PC-3 (cell line): ENCODE data around the gene C13orf42. TPM values are rescaled to one million over a fixed set of nuclear protein-coding genes. Genes with fewer than 3 reads are reported as not detected.

Experiments
- ATAC-seq: fragments of 200-7000 bp; cut with Tn5 transposase; 2 replicates; pipeline ENCODE4 v1.9.1; 2020; ENCODE audit warnings: mild to moderate bottlenecking, moderate library complexity
- BruUV-seq: library from RNA; stranded (reverse); fragments of 400-500 nt; replicated peaks from 2 replicates; lab custom pipeline; 2021; lab: Mats Ljungman, UMichigan
- CTCF ChIA-PET: fragments of 300-600 bp; sonication (Branson Sonifier 250); formaldehyde crosslinking; loops from one replicate; lab custom pipeline; 2022; ENCODE audit warnings: antibody characterized with exemption; lab: Charles Lee
- POLR2A ChIA-PET: fragments of 300-600 bp; sonication (Branson Sonifier 250); formaldehyde crosslinking; loops from one replicate; lab custom pipeline; 2022; ENCODE audit warnings: antibody characterized with exemption; ENCODE audit not compliant: unreplicated experiment; lab: Charles Lee
- DNase-seq: peaks from one replicate; pipeline ENCODE4 v3.0.0-alpha.2; 2015
- H2AFZ ChIP-seq: fragments of 300-600 bp; sonication (generic); 2 replicates; pipeline ENCODE4 v1.6.0; 2016; ENCODE audit warnings: antibody characterized with exemption, low read length
- H3F3A ChIP-seq: fragments of 300-600 bp; sonication (generic); one replicate; pipeline ENCODE4 v1.6.0; 2017; ENCODE audit warnings: antibody characterized with exemption, low read length, control low read depth, mild to moderate bottlenecking; ENCODE audit not compliant: unreplicated experiment
- H3K27ac ChIP-seq: fragments of 300-600 bp; sonication (generic); 2 replicates; pipeline ENCODE4 v1.5.1; 2016; ENCODE audit warnings: mild to moderate bottlenecking, low read length
- H3K27me3 ChIP-seq: fragments of 300-600 bp; sonication (generic); 2 replicates; pipeline ENCODE4 v1.6.1; 2016; ENCODE audit warnings: low read length, mixed read lengths
- H3K36me3 ChIP-seq: fragments of 300-600 bp; sonication (generic); 2 replicates; pipeline ENCODE4 v1.6.1; 2016; ENCODE audit warnings: low read depth, mixed run types, low read length, mixed read lengths
- H3K4me1 ChIP-seq: fragments of 300-600 bp; sonication (generic); 2 replicates; pipeline ENCODE4 v1.5.1; 2016; ENCODE audit warnings: low read length; ENCODE audit not compliant: insufficient read depth
- H3K4me2 ChIP-seq: fragments of 300-600 bp; sonication (generic); 2 replicates; pipeline ENCODE4 v1.6.0; 2016; ENCODE audit warnings: low read length
- H3K4me3 ChIP-seq: fragments of 300-600 bp; sonication (generic); 2 replicates; pipeline ENCODE4 v1.5.1; 2016; ENCODE audit warnings: mild to moderate bottlenecking, low read length, mixed read lengths
- H3K79me2 ChIP-seq: fragments of 300-600 bp; sonication (generic); 2 replicates; pipeline ENCODE4 v1.6.1; 2017; ENCODE audit warnings: low read length, mixed read lengths
- H3K9ac ChIP-seq: fragments of 300-600 bp; sonication (generic); 2 replicates; pipeline ENCODE4 v1.6.0; 2016; ENCODE audit warnings: mild to moderate bottlenecking, low read length
- H3K9me2 ChIP-seq: fragments of 300-600 bp; sonication (generic); replicated peaks from 2 replicates; pipeline ENCODE4 v1.6.1; 2016; ENCODE audit warnings: mixed run types, low read length, mixed read lengths
- H3K9me3 ChIP-seq: fragments of 300-600 bp; sonication (generic); 2 replicates; pipeline ENCODE4 v1.6.1; 2016; ENCODE audit warnings: low read length, mixed read lengths
- H4K20me1 ChIP-seq: fragments of 300-600 bp; sonication (generic); 2 replicates; pipeline ENCODE4 v1.6.1; 2016; ENCODE audit warnings: low read length, mixed read lengths
- CTCF ChIP-seq: fragments of 300-600 bp; sonication (generic); conservative IDR thresholded peaks from 2 replicates; pipeline ENCODE4 v1.5.1; 2017; ENCODE audit warnings: antibody characterized with exemption, low read depth, mild to moderate bottlenecking, low read length
- EZH2 ChIP-seq: fragments of 300-600 bp; sonication (generic); IDR thresholded peaks from one replicate; pipeline ENCODE4 v1.6.1; 2017; ENCODE audit warnings: antibody characterized with exemption, mild to moderate bottlenecking, low read length; ENCODE audit not compliant: unreplicated experiment
- EZH2phosphoT487 ChIP-seq: fragments of 300-600 bp; sonication (generic); IDR thresholded peaks from 2 replicates; pipeline ENCODE4 v1.6.1; 2018; ENCODE audit warnings: mild to moderate bottlenecking, antibody characterized with exemption, low read length, borderline replicate concordance
- intact Hi-C: fragments of 100-400 bp; cut with micrococcal nuclease; formaldehyde crosslinking; loops from 2 replicates; pipeline ENCODE4 v1.9.0; 2023
- total RNA-seq: library from RNA; depleted of rRNA; stranded (reverse); fragments of >200 nt; gene quantifications from 2 replicates; pipeline ENCODE4 v1.2.3, GENCODE V29; 2014

C13orf42 gene
- total RNA-seq, 1 experiment from 2014 or later, result not detected

- H3K4me3 ChIP-seq, result no peak overlapping the region
Observed at GRCh38 chr13:51058461-51059167, 52.5 kb downstream of the C13orf42 start.

GRCh38 chr13:51057906-51058305 lies 53.2 kb downstream of the C13orf42 start:
- Histone ChIP-seq H3K4me1 (no peaks in the 10 kb centered on the region), H3F3A (no peaks in the 10 kb centered on the region), H3K36me3 (no peaks in the 10 kb centered on the region), H3K9me3 (no peaks in the 10 kb centered on the region), H3K9me2 (no peaks in the 10 kb centered on the region), H2AFZ (no peak overlapping the region), H3K4me2 (no peak overlapping the region), H3K27ac (no peak overlapping the region), H3K4me3 (no peak overlapping the region), H4K20me1 (no peaks in the 10 kb centered on the region), H3K79me2 (no peaks in the 10 kb centered on the region), H3K9ac (no peak overlapping the region), H3K27me3 (no peaks in the 10 kb centered on the region)
- POLR2A ChIA-PET, result interaction anchor here (0.6 kb wide), 1 partner anchor 682 kb away, joined by 4 read pairs; no protein-coding TSS in a partner anchor
- no TSS peak for BruUV-seq
- no peak for ATAC-seq
- DNase-seq, result no peak
- intact Hi-C loops, result no loop called here
- CTCF ChIA-PET, result no interaction called here
- TF ChIP-seq CTCF (no peak), EZH2phosphoT487 (no peak), EZH2 (no peak)

More at GRCh38 chr13:51058461-51059167, 52.5 kb downstream of the C13orf42 start:
- Histone ChIP-seq H3K9ac (no peak overlapping the region), H3K36me3 (no peaks in the 10 kb centered on the region), H3K27ac (no peak overlapping the region), H3K4me2 (no peak overlapping the region), H3K79me2 (no peaks in the 10 kb centered on the region), H3K9me2 (no peaks in the 10 kb centered on the region), H4K20me1 (no peaks in the 10 kb centered on the region), H2AFZ (no peak overlapping the region), H3K4me1 (no peaks in the 10 kb centered on the region), H3K9me3 (no peaks in the 10 kb centered on the region), H3F3A (no peaks in the 10 kb centered on the region), H3K27me3 (no peaks in the 10 kb centered on the region)
- POLR2A ChIA-PET, result no interaction called here
- intact Hi-C loops, result no loop called here
- TF ChIP-seq EZH2phosphoT487 (no peak), EZH2 (no peak), CTCF (no peak)
- CTCF ChIA-PET, result no interaction called here
- no TSS peak for BruUV-seq
- no peak for DNase-seq
- ATAC-seq, result no peak

- H3K9me3 ChIP-seq, result no peaks in the 10 kb centered on the region
- BruUV-seq, result no TSS peak
- CTCF ChIA-PET, result no interaction called here
- no peaks in the 10 kb centered on the region for H3K9me2 ChIP-seq
- intact Hi-C loops, result no loop called here
- H3K4me3 ChIP-seq, result no peak overlapping the region
- no peaks in the 10 kb centered on the region for H4K20me1 ChIP-seq
- H3F3A ChIP-seq, result no peaks in the 10 kb centered on the region
- H2AFZ ChIP-seq, result no peak overlapping the region
- POLR2A ChIA-PET, result no interaction called here
- H3K4me1 ChIP-seq, result no peaks in the 10 kb centered on the region
- no peaks in the 10 kb centered on the region for H3K36me3 ChIP-seq
- TF ChIP-seq EZH2 (no peak), EZH2phosphoT487 (no peak), CTCF (no peak)
- H3K27ac ChIP-seq, result no peak overlapping the region
- DNase-seq (no peak), ATAC-seq (no peak)
- no peaks in the 10 kb centered on the region for H3K27me3 ChIP-seq
- H3K4me2 ChIP-seq, result no peak overlapping the region
- H3K9ac ChIP-seq, result no peak overlapping the region
- no peaks in the 10 kb centered on the region for H3K79me2 ChIP-seq
Observed at GRCh38 chr13:51057001-51057400, 54.1 kb downstream of the C13orf42 start.
